Spleen (tissue), 11 donors: ENCODE data around the gene SETD1B. TPM values are rescaled to one million over a fixed set of nuclear protein-coding genes. Genes with fewer than 3 reads are reported as not detected.
A peak's percentile ranks its signal among the peaks of the same experiment; 100 is the strongest.

Experiments used
- DNase-seq: peaks from one replicate; pipeline ENCODE4 v3.0.0-alpha.2; 2020
- H3K27ac ChIP-seq, 8 donors: fragments of 200-600 bp; sonication (generic) in 7 of 8; 1 replicate in 4 of 8; 2 replicates in 4 of 8; pipeline versions ENCODE4 v1.5.0 to v1.8.0; 2016 to 2021; ENCODE audit warnings: inconsistent platforms in 4 of 8, mild to moderate bottlenecking in 4 of 8, moderate library complexity in 1 of 8
- H3K27me3 ChIP-seq, 7 donors: fragments of 200-600 bp; sonication (generic) in 6 of 7; replicated peaks in 1 of 7; 1 replicate in 4 of 7; 2 replicates in 3 of 7; pipeline versions ENCODE4 v1.5.0 to v1.8.0; 2016 to 2021; ENCODE audit warnings: inconsistent platforms in 3 of 7, mild to moderate bottlenecking in 1 of 7
- H3K36me3 ChIP-seq, 6 donors: fragments of 200-600 bp; sonication (generic) in 5 of 6; 1 replicate in 4 of 6; 2 replicates in 2 of 6; pipeline versions ENCODE4 v1.5.0 to v1.8.0; 2016 to 2021; ENCODE audit warnings: inconsistent platforms in 2 of 6
- H3K4me1 ChIP-seq, 6 donors: fragments of 200-600 bp; sonication (generic) in 5 of 6; 1 replicate in 3 of 6; 2 replicates in 3 of 6; pipeline versions ENCODE4 v1.5.0 to v1.8.0; 2016 to 2021; ENCODE audit warnings: inconsistent platforms in 3 of 6
- H3K4me3 ChIP-seq, 8 donors: fragments of 200-600 bp; sonication (generic) in 7 of 8; 1 replicate in 4 of 8; 2 replicates in 4 of 8; pipeline versions ENCODE4 v1.5.0 to v1.8.0; 2016 to 2021; ENCODE audit warnings: inconsistent platforms in 4 of 8, mild to moderate bottlenecking in 4 of 8, moderate library complexity in 2 of 8
- H3K9me3 ChIP-seq, 8 donors: fragments of 200-600 bp; sonication (generic) in 7 of 8; 1 replicate in 4 of 8; 2 replicates in 4 of 8; pipeline versions ENCODE4 v1.5.0 to v1.8.0; 2016 to 2021; ENCODE audit warnings: inconsistent platforms in 4 of 8
- CTCF ChIP-seq, 11 experiments: fragments of 200-600 bp in 7 of 11; fragments of 450-650 bp in 4 of 11; sonication (generic) in 4 of 11; IDR thresholded peaks in 8 of 11; conservative IDR thresholded peaks in 3 of 11; 1 replicate in 7 of 11; 2 replicates in 4 of 11; pipeline versions ENCODE4 v1.4.0 to v1.8.0; 2016 to 2021; ENCODE audit warnings: antibody characterized with exemption in 11 of 11, inconsistent platforms in 4 of 11, mild to moderate bottlenecking in 1 of 11
- POLR2A ChIP-seq, 3 donors: fragments of 450-650 bp; IDR thresholded peaks; one replicate each; pipeline ENCODE4 v1.5.1; 2017; ENCODE audit warnings: antibody characterized with exemption in 3 of 3, mild to moderate bottlenecking in 1 of 3
- POLR2AphosphoS5 ChIP-seq, 3 donors: sonication (generic); formaldehyde crosslinking; IDR thresholded peaks; one replicate each; pipeline ENCODE4 v1.5.1; 2017; ENCODE audit warnings: antibody characterized with exemption in 3 of 3
- WGBS, 5 donors: extraction: QIAGEN DNeasy Blood & Tissue Kit in 3 of 5; methylation state at CpG; one replicate each; pipeline versions ENCODE4 v1.1.5 to v1.1.7; 2013 to 2018; 5-methylcytosine and 5-hydroxymethylcytosine counted together
- intact Hi-C: fragments of 100-400 bp; cut with DNase I; formaldehyde crosslinking; loops from one replicate; pipeline ENCODE4 v1.15.0; 2023; ENCODE audit warnings: low total_unique reads
- polyA plus RNA-seq, 3 donors: library from polyadenylated mRNA; stranded (reverse); fragments of 200-250 nt; gene quantifications; one replicate each; pipeline ENCODE4 v1.2.1, GENCODE V29; 2013
- total RNA-seq, 7 donors: library from RNA; depleted of rRNA in 3 of 7; stranded (reverse); fragments of >200 nt in 3 of 7; fragmentation: NEBNext Ultra II Directional in 4 of 7; extraction: Animal tissue kit (Norgen Biotek cat#: 25700) in 4 of 7; gene quantifications; one replicate each; pipeline versions ENCODE4 v1.1.0 to v1.2.1, GENCODE V29; 2016 to 2021
- donor health status: healthy with polysubstance abuse.
- donor health status: DM: no; HTN: no; CAD: no; lungs with moderate emphysema.
- donor health status: DM: no; HTN: no; CAD: no.
- donor health status: Bipolar disorder and iron deficiency.
- donor health status: healthy.
- donor health status: DM: no; HTN: no; CAD: no.
- donor health status: DM: yes; HTN: yes; CAD: no.

The SETD1B gene
- total and polyA plus RNA-seq, 10 donors: 3.3 to 37.7 (median 22.1) TPM

- H3K36me3 ChIP-seq: peaks cover 0 to 8% (median under 1%) of the 10 kb centered on the region in 6 donors
- TF ChIP-seq POLR2AphosphoS5 (IDR thresholded peaks at IDR 0.05) (peak; percentile 40 to 56 (median 51)), CTCF (IDR thresholded peaks at IDR 0.05 in 8 of 11, conservative IDR thresholded peaks at IDR 0.05 in 3 of 11) (peak; percentile 61 to 84 (median 80)), POLR2A (IDR thresholded peaks at IDR 0.05) (no peak)
- peak overlapping the region in 2 of 8 donors; percentile 5 to 39 for H3K27ac ChIP-seq
- intact Hi-C loops: loop anchor here (2.0 kb wide), 1 partner anchor 76 kb away; no protein-coding TSS in a partner anchor
- no peak overlapping the region for H3K4me3 ChIP-seq
- peaks cover 5 to 34% (median 24%) of the 10 kb centered on the region in 6 donors for H3K4me1 ChIP-seq
- peak; percentile 94 for DNase-seq
- WGBS, 5 donors: 49 to 80% (median 52%) methylated on average over 8 to 14 of the region's 14 CpGs
- H3K27me3 ChIP-seq: no peaks in the 10 kb centered on the region
- no peaks in the 10 kb centered on the region for H3K9me3 ChIP-seq
These were observed 30.6 kb upstream of the SETD1B start for GRCh38 chr12:121773011-121773777.

DNA sequence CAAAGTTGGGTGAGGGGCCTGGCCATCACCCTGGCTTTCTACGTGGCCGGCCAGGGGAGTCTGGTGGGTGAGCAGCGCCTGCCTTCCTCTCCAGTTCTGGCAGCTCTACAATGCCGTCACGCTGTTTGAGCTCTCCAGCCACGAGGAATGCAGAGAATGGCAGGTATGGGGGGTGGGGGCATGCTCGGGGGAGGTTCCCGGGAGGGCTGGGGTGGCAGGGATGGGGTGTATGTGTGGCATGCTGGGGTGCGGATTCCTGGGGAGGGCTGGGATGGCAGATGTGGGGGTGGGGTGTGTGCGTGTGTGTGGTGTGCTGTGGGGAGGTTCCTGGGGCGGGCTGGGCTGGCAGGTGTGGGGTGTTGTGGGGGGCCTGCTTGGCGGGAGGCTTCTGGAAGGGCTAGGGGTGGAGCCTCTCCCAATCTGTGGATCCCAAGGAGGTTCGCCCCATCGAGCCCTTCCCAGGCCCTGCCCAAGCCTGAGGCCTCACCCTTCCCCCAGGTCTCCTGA, 28.8 kb upstream of the SETD1B start:
- H3K9me3 ChIP-seq: no peaks in the 10 kb centered on the region
- no peaks in the 10 kb centered on the region for H3K27me3 ChIP-seq
- no peak for TF ChIP-seq POLR2A (IDR thresholded peaks at IDR 0.05)
- peaks cover 5 to 49% (median 30%) of the 10 kb centered on the region in 6 donors for H3K4me1 ChIP-seq
- H3K27ac ChIP-seq: no peak overlapping the region
- WGBS, 5 donors: 77 to 91% (median 85%) methylated on average over 9 to 14 of the region's 14 CpGs
- DNase-seq: no peak
- H3K36me3 ChIP-seq: peaks cover 0 to 26% (median 18%) of the 10 kb centered on the region in 6 donors
- no peak overlapping the region for H3K4me3 ChIP-seq
- intact Hi-C loops: no loop called here

DNA sequence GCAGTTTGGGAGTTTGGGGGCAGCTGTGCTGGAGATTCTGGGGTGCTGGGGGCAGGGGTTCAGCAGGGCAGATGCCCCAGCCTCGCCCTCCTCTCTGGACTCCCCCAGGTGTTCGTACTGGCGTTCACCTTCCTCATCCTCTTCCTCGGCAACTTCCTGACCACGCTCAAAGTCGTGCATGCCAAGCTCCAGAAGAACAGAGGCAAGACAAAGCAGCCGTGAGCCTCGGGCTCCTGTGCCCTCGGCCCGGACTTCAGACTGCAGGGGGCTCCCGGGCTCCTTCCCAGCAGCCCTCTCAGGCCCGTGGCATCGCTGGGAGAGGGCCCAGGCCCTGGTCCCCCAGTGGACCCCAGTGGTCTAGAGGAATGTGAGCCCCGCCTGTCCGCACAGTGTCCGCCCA, 28.3 kb upstream of the SETD1B start:
- Histone ChIP-seq H3K36me3 (peaks cover 0 to 31% (median 23%) of the 10 kb centered on the region in 6 donors), H3K4me1 (peaks cover 5 to 54% (median 29%) of the 10 kb centered on the region in 6 donors), H3K27ac (no peak overlapping the region), H3K4me3 (no peak overlapping the region), H3K27me3 (no peaks in the 10 kb centered on the region), H3K9me3 (no peaks in the 10 kb centered on the region)
- 73 to 83% (median 77%) methylated on average over 10 to 16 of the region's 16 CpGs for WGBS, 5 donors
- intact Hi-C loops: no loop called here
- DNase-seq: no peak
- no peak for TF ChIP-seq POLR2A (IDR thresholded peaks at IDR 0.05)
- no peak for TF ChIP-seq POLR2AphosphoS5 (IDR thresholded peaks at IDR 0.05)
- TF ChIP-seq CTCF (IDR thresholded peaks at IDR 0.05 in 8 of 11, conservative IDR thresholded peaks at IDR 0.05 in 3 of 11): no peak

DNA sequence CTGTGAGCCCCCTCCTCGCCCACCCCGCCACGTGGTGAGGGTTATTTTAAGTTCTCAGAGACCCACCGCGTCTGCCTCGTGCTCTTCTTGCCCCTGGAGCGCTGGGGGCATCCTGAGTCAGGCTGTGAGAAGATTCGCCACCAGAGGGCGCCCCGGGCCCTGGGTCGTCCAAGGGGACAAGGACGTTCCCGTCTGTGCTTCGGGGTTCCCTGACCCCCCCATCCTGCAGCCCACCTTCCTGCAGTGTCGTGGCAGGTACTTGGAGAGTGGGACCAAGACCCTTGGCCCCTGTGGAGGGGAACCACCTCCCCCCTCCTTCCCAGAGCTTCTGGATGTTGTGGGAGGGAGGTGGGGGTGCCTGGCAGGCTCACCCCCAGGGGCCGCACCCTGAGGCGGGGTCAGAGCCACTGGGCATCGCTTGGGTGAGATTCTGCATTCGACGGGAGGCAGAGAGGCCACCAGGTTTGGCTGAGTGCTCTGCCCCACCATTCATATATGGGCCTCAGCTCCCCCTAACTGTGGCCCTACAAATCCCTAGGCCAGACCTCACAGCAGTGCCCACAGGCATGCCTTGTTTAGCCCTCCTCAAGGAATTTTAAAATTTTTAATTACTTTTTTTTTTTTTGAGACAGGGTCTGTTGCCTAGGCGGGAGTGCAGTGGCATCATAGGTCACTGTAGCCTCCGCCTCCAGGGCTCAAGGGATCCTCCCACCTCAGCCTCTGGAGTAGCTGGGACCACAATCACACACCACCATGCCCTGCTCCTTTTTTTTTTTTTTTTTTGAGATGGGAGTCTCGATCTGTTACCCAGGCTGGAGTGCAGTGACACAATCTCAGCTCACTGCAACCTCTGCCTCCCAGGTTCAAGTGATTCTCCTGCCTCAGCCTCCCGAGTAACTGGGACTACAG, 27.4 kb upstream of the SETD1B start:
- DNase-seq: peak; percentile 98
- WGBS, 5 donors: 20 to 55% (median 24%) methylated on average over 8 to 24 of the region's 24 CpGs
- H3K27ac ChIP-seq: peak overlapping the region in 7 of 8 donors; percentile 25 to 71 (median 46)
- intact Hi-C loops: no loop called here
- H3K4me3 ChIP-seq: peak overlapping the region in 1 of 8 donors; percentile 27
- H3K36me3 ChIP-seq: peaks cover 2 to 40% (median 30%) of the 10 kb centered on the region in 6 donors
- H3K27me3 ChIP-seq: no peaks in the 10 kb centered on the region
- TF ChIP-seq CTCF (IDR thresholded peaks at IDR 0.05 in 8 of 11, conservative IDR thresholded peaks at IDR 0.05 in 3 of 11) (peak; percentile 80 to 95 (median 93)), POLR2AphosphoS5 (IDR thresholded peaks at IDR 0.05) (peak; percentile 77 to 83 (median 81)), POLR2A (IDR thresholded peaks at IDR 0.05) (no peak)
- peaks cover 11 to 63% (median 39%) of the 10 kb centered on the region in 6 donors for H3K4me1 ChIP-seq
- H3K9me3 ChIP-seq: no peaks in the 10 kb centered on the region
